SKM-1 (cell line): ENCODE data around the gene BRD3OS.

ENCODE experiments used
- DNase-seq: peaks from one replicate; lab custom pipeline; 2025; ENCODE audit not compliant: unreplicated experiment; lab: John Stamatoyannopoulos, UW

Gene BRD3OS

GRCh38 chr9:134003237-134003636 is 22.0 kb upstream of the BRD3OS start:
- DNase-seq, result no peak

- DNase-seq, result no peak
These were observed 21.0 kb upstream of the BRD3OS start for GRCh38 chr9:134004131-134004873.

- DNase-seq, result no peak
These were observed 20.4 kb upstream of the BRD3OS start for GRCh38 chr9:134004881-134005280.

- no peak for DNase-seq
These were observed 19.9 kb upstream of the BRD3OS start for GRCh38 chr9:134005381-134005780.

GRCh38 chr9:134007150-134007549 is 18.1 kb upstream of the BRD3OS start:
- DNase-seq, result no peak

GRCh38 chr9:134007571-134007970 is 17.7 kb upstream of the BRD3OS start:
- no peak for DNase-seq

- no peak for DNase-seq
These were observed 14.7 kb upstream of the BRD3OS start for GRCh38 chr9:134010310-134011173.

GRCh38 chr9:134011401-134011800 is 13.9 kb upstream of the BRD3OS start:
- DNase-seq, result no peak

- no peak for DNase-seq
These were observed 10.3 kb upstream of the BRD3OS start for GRCh38 chr9:134014946-134015345.

- no peak for DNase-seq
These were observed 978 bp upstream of the BRD3OS start for GRCh38 chr9:134024214-134024792.

- peak; percentile 4 for DNase-seq
These were observed 593 bp downstream of the BRD3OS start for GRCh38 chr9:134025606-134026541.

- no peak for DNase-seq
These were observed 1.3 kb downstream of the BRD3OS start for GRCh38 chr9:134026581-134026980.

- DNase-seq, result no peak
These were observed 1.7 kb downstream of the BRD3OS start for GRCh38 chr9:134026981-134027380.

GRCh38 chr9:134027561-134027960 is 2.3 kb downstream of the BRD3OS start:
- no peak for DNase-seq

GRCh38 chr9:134028076-134028475 is 2.8 kb downstream of the BRD3OS start:
- no peak for DNase-seq

- no peak for DNase-seq
These were observed 3.4 kb downstream of the BRD3OS start for GRCh38 chr9:134028575-134029247.

GRCh38 chr9:134029248-134030226 is 4.3 kb downstream of the BRD3OS start:
- DNase-seq, result no peak

- no peak for DNase-seq
These were observed 5.7 kb downstream of the BRD3OS start for GRCh38 chr9:134030821-134031470.

- DNase-seq, result no peak
These were observed 6.5 kb downstream of the BRD3OS start for GRCh38 chr9:134031783-134032182.
